GM12873 (cell line): ENCODE measurements around the gene MTMR12.

Experiments
- CTCF ChIP-seq: IDR thresholded peaks from 2 replicates; pipeline ENCODE4 v1.5.1; 2012; ENCODE audit warnings: low read depth, mild to moderate bottlenecking, moderate library complexity, low read length, control low read depth; ENCODE audit not compliant: insufficient read depth; ENCODE audit errors: missing control alignments

Gene MTMR12

GRCh38 chr5:32279786-32280185 is 33.0 kb downstream of the MTMR12 start:
- TF ChIP-seq CTCF, result no peak

GRCh38 chr5:32279223-32279622 is 33.5 kb downstream of the MTMR12 start:
- TF ChIP-seq CTCF, result no peak

- no peak for TF ChIP-seq CTCF
Observed at GRCh38 chr5:32278406-32278805, 34.3 kb downstream of the MTMR12 start.

GRCh38 chr5:32277798-32278197 is 34.9 kb downstream of the MTMR12 start:
- no peak for TF ChIP-seq CTCF

- TF ChIP-seq CTCF, result no peak
Observed at GRCh38 chr5:32276173-32276853, 36.4 kb downstream of the MTMR12 start.

GRCh38 chr5:32275396-32275741 is 37.4 kb downstream of the MTMR12 start:
- TF ChIP-seq CTCF, result no peak

- TF ChIP-seq CTCF, result no peak
Observed at GRCh38 chr5:32274548-32275395, 38.0 kb downstream of the MTMR12 start.
